Measurements from ENCODE around the gene CDCA3. TPM values are rescaled to one million over a fixed set of nuclear protein-coding genes. Genes with fewer than 3 reads are reported as not detected.
A peak's percentile ranks its signal among the peaks of the same experiment; 100 is the strongest.

CDCA3 gene
- total RNA-seq, 1 experiment from 2014 or later: 107 TPM

DNA sequence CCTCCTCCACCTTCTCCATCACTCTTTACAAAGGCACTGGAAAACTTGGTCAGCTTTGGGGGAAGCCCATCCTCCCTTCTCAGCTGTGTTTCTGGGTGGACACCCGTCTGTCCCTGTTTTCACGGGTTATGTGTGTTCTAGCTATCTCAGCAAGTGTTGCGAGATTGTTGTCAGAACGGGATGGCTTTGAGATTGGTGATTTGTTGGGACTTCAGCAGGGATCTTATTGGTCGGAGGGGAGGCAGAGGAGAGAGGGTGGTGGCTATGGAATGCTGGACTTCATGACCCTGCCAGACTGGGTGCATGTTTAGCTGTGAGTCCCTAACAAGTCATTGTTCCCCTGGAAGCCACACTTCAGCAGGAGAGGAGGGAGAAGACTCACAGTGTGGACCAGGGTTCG, 3.0 kb upstream of the CDCA3 start:
- H3K27me3 ChIP-seq (replicated peaks; ENCODE audit: insufficient read depth, low read depth, low read length, poor library complexity): no peaks in the 10 kb centered on the region
- ChIA-PET CTCF (interaction anchor here (2.9 kb wide), 1 partner anchor 18 kb away, joined by 13 read pairs; the partner anchor contains the start of gene SPSB2), POLR2A (ENCODE audit: low non-redundant PET) (no interaction called here)
- DNase-seq (ENCODE audit: low spot score): no peak
- H3K9me3 ChIP-seq (ENCODE audit: low read depth, low read length, poor library complexity, severe bottlenecking): no peaks in the 10 kb centered on the region
- no peak overlapping the region for H3K4me3 ChIP-seq (ENCODE audit: low read depth, low read length, poor library complexity, severe bottlenecking)
- peak overlapping the region; percentile 14 for H3K27ac ChIP-seq (ENCODE audit: low read depth, low read length, poor library complexity, severe bottlenecking)
- TF ChIP-seq EZH2 (IDR thresholded peaks at IDR 0.05; ENCODE audit: borderline replicate concordance, low read depth, low read length, poor library complexity, severe bottlenecking): no peak
- TF ChIP-seq, protein P1, sequence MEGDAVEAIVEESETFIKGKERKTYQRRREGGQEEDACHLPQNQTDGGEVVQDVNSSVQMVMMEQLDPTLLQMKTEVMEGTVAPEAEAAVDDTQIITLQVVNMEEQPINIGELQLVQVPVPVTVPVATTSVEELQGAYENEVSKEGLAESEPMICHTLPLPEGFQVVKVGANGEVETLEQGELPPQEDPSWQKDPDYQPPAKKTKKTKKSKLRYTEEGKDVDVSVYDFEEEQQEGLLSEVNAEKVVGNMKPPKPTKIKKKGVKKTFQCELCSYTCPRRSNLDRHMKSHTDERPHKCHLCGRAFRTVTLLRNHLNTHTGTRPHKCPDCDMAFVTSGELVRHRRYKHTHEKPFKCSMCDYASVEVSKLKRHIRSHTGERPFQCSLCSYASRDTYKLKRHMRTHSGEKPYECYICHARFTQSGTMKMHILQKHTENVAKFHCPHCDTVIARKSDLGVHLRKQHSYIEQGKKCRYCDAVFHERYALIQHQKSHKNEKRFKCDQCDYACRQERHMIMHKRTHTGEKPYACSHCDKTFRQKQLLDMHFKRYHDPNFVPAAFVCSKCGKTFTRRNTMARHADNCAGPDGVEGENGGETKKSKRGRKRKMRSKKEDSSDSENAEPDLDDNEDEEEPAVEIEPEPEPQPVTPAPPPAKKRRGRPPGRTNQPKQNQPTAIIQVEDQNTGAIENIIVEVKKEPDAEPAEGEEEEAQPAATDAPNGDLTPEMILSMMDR (conservative IDR thresholded peaks at IDR 0.05; ENCODE audit: low read depth, low read length): no peak
- no TSS peak for BruUV-seq (replicated peaks)
- intact Hi-C loops (cut with micrococcal nuclease; ENCODE audit: unreplicated experiment): no loop called here
- peaks cover 20% of the 10 kb centered on the region for H3K4me1 ChIP-seq (ENCODE audit: insufficient read depth, low read length, poor library complexity, severe bottlenecking)
- peaks cover 50% of the 10 kb centered on the region for H3K36me3 ChIP-seq (ENCODE audit: insufficient read depth, low read length, poor library complexity, severe bottlenecking)

DNA sequence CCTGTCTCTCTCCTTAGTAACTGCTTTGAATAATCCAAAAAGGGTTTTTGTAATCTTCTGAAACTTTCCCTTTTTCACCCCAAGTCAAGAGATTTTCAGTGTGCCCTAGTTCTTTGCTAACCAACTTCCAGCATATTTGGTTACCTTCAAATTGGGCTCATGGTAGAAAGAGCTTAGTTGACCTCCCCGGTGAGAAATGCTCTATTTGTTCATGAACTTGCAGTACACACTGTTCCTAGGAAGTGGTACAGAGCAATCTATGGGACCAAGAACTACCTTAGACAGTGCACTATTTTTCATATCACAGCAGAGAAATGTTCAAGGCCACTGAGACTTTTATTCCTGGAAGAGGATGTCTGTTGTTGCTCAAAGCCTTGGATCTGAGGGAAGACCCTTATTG, 2.5 kb upstream of the CDCA3 start:
- intact Hi-C loops (cut with micrococcal nuclease; ENCODE audit: unreplicated experiment): loop anchor here (2.0 kb wide), 1 partner anchor 13 kb away; the partner anchor contains the start of gene TPI1
- DNase-seq (ENCODE audit: low spot score): no peak
- ChIA-PET POLR2A (ENCODE audit: low non-redundant PET) (interaction anchor here (0.6 kb wide), 1 partner anchor 19 kb away, joined by 3 read pairs; no protein-coding TSS in a partner anchor), CTCF (interaction anchor here (2.9 kb wide), 1 partner anchor 18 kb away, joined by 13 read pairs; the partner anchor contains the start of gene SPSB2)
- H3K27me3 ChIP-seq (replicated peaks; ENCODE audit: insufficient read depth, low read depth, low read length, poor library complexity): no peaks in the 10 kb centered on the region
- peak overlapping the region; percentile 81 for H3K27ac ChIP-seq (ENCODE audit: low read depth, low read length, poor library complexity, severe bottlenecking)
- peaks cover 24% of the 10 kb centered on the region for H3K4me1 ChIP-seq (ENCODE audit: insufficient read depth, low read length, poor library complexity, severe bottlenecking)
- peaks cover 50% of the 10 kb centered on the region for H3K36me3 ChIP-seq (ENCODE audit: insufficient read depth, low read length, poor library complexity, severe bottlenecking)
- no TSS peak for BruUV-seq (replicated peaks)
- H3K4me3 ChIP-seq (ENCODE audit: low read depth, low read length, poor library complexity, severe bottlenecking): peak overlapping the region; percentile 67
- H3K9me3 ChIP-seq (ENCODE audit: low read depth, low read length, poor library complexity, severe bottlenecking): no peaks in the 10 kb centered on the region
- TF ChIP-seq, protein P1 (conservative IDR thresholded peaks at IDR 0.05; ENCODE audit: low read depth, low read length): no peak
- no peak for TF ChIP-seq EZH2 (IDR thresholded peaks at IDR 0.05; ENCODE audit: borderline replicate concordance, low read depth, low read length, poor library complexity, severe bottlenecking)

DNA sequence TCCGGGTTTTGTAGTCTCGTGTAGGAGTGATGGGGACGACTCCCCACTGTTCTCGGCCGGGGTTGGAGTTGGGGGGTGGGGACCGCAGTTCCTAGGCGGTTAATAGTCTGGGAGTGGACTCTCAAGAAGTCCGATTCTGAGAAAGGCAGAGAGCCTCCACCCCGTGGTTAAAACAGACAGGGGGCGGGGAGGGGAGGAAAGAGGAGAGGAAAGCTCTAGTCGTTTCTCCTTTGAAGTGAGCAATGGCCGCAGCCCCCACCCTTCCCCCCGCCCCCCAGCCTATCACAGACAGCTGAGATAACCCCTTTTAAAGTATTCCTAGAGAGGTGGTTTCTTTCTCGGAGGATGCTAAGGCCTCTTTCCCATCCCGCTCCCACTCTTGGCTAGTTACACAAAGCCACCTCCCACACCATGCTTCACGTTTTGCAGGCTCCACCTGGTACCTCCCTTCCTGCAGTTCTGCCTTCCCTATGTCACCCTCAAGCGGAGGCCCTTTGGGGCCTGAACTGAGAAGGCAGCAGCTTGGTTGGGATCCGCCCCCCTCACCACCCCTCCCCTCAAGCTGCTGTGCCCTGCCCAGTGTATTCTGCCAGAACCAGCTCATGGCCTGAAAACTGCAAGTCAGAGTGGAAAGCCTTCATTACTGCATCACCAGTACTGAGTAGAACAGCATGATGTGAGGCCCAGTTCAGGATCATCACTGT, 1.7 kb upstream of the CDCA3 start:
- peaks cover 48% of the 10 kb centered on the region for H3K36me3 ChIP-seq (ENCODE audit: insufficient read depth, low read length, poor library complexity, severe bottlenecking)
- DNase-seq (ENCODE audit: low spot score): peak; percentile 71
- no TSS peak for BruUV-seq (replicated peaks)
- H3K4me3 ChIP-seq (ENCODE audit: low read depth, low read length, poor library complexity, severe bottlenecking): peak overlapping the region; percentile 67
- H3K27me3 ChIP-seq (replicated peaks; ENCODE audit: insufficient read depth, low read depth, low read length, poor library complexity): no peaks in the 10 kb centered on the region
- H3K27ac ChIP-seq (ENCODE audit: low read depth, low read length, poor library complexity, severe bottlenecking): peak overlapping the region; percentile 81
- no peaks in the 10 kb centered on the region for H3K9me3 ChIP-seq (ENCODE audit: low read depth, low read length, poor library complexity, severe bottlenecking)
- TF ChIP-seq, protein P1 (conservative IDR thresholded peaks at IDR 0.05; ENCODE audit: low read depth, low read length): no peak
- TF ChIP-seq EZH2 (IDR thresholded peaks at IDR 0.05; ENCODE audit: borderline replicate concordance, low read depth, low read length, poor library complexity, severe bottlenecking): no peak
- intact Hi-C loops (cut with micrococcal nuclease; ENCODE audit: unreplicated experiment): loop anchor here (2.0 kb wide), 1 partner anchor 14 kb away; the partner anchor contains the start of gene TPI1
- ChIA-PET POLR2A (ENCODE audit: low non-redundant PET) (interaction anchor here (0.6 to 1.4 kb wide), 6 partner anchors 10 to 171 kb away, joined by 3 to 9 read pairs (median 4); partner anchors contain the start of genes C12orf57, RNU7-1 and TPI1), CTCF (interaction anchor here (0.6 to 2.9 kb wide), 6 partner anchors 17 to 226 kb away, joined by 3 to 13 read pairs (median 4); partner anchors contain the start of gene SPSB2)
- H3K4me1 ChIP-seq (ENCODE audit: insufficient read depth, low read length, poor library complexity, severe bottlenecking): peaks cover 24% of the 10 kb centered on the region
